SK-N-SH treated with all-trans-retinoic acid at 6 μM for 48 hours (cell line): ENCODE data around the gene CDH4.

Experiments
- CSRNP3 ChIP-seq: fragments of 250-450 bp; sonication (Bioruptor Pico); IDR thresholded peaks from 2 replicates; pipeline ENCODE4 v1.5.1; 2021; ENCODE audit warnings: mild to moderate bottlenecking, moderate library complexity
- GLIS3 ChIP-seq: fragments of 250-450 bp; sonication (Bioruptor Pico); IDR thresholded peaks from 2 replicates; pipeline ENCODE4 v1.5.0; 2020; ENCODE audit warnings: mild to moderate bottlenecking, moderate library complexity
- ISL1 ChIP-seq: fragments of 250-450 bp; sonication (Bioruptor Pico); IDR thresholded peaks from 2 replicates; pipeline ENCODE4 v2.1.2; 2022; ENCODE audit warnings: mild to moderate bottlenecking, moderate library complexity
- OSR1 ChIP-seq: fragments of 250-450 bp; sonication (Bioruptor Pico); IDR thresholded peaks from 2 replicates; pipeline ENCODE4 v1.8.0; 2022; ENCODE audit warnings: moderate library complexity, mild to moderate bottlenecking, inconsistent platforms
- PATZ1 ChIP-seq: fragments of 250-450 bp; sonication (Bioruptor Pico); IDR thresholded peaks from 2 replicates; pipeline ENCODE4 v1.8.0; 2020; ENCODE audit warnings: mild to moderate bottlenecking, moderate library complexity, borderline replicate concordance
- TCF4 ChIP-seq: fragments of 250-450 bp; sonication (Bioruptor Pico); IDR thresholded peaks from 2 replicates; pipeline ENCODE4 v1.8.0; 2021; ENCODE audit warnings: mild to moderate bottlenecking, moderate library complexity, borderline replicate concordance
- ZFP30 ChIP-seq: fragments of 450-650 bp; formaldehyde crosslinking; IDR thresholded peaks from 2 replicates; pipeline ENCODE4 v1.5.0; 2022; ENCODE audit warnings: mild to moderate bottlenecking, moderate library complexity

DNA sequence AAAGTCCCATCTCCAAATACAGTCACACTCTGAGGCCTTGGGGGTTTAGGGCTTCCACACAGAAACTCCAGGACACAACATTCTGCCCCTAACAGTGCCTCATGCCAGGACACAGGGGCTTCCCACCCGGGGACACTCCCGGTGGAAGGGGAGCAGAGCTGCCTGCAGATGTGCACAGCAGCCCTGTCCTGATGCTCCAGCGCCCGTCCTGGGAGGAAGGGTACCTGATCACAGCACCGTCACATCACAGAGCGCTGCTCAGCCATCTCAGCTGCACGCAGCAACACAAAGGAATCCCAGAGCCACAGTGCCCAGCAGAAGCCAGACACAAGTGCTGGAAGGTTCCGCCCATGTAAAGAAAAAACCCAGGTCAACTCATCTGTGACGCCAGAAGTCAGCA lies 657.0 kb downstream of the CDH4 start:
- TF ChIP-seq CSRNP3 (no peak), OSR1 (CRISPR knock-in tag) (no peak), TCF4 (CRISPR knock-in tag) (no peak), PATZ1 (CRISPR knock-in tag) (no peak), ZFP30 (CRISPR knock-in tag) (no peak), GLIS3 (CRISPR knock-in tag) (no peak), ISL1 (CRISPR knock-in tag) (no peak)
